Esophagus squamous epithelium (tissue), 4 donors: ENCODE data around the gene DLG5.

Experiments
- CTCF ChIP-seq, 6 experiments: fragments of 450-650 bp in 4 of 6; fragments of 200-600 bp in 2 of 6; sonication (generic) in 2 of 6; IDR thresholded peaks; one replicate each; pipeline ENCODE4 v1.5.1; 2016 to 2019; ENCODE audit warnings: antibody characterized with exemption in 6 of 6, mild to moderate bottlenecking in 4 of 6, moderate library complexity in 4 of 6
- POLR2A ChIP-seq, 4 donors: fragments of 450-650 bp; IDR thresholded peaks; one replicate each; pipeline ENCODE4 v1.6.1; 2017; ENCODE audit warnings: antibody characterized with exemption in 4 of 4, mild to moderate bottlenecking in 4 of 4, moderate library complexity in 3 of 4

- TF ChIP-seq POLR2A (IDR thresholded peaks at IDR 0.05) = no peak
- no peak for TF ChIP-seq CTCF (IDR thresholded peaks at IDR 0.05)
Observed at GRCh38 chr10:77913090-77913489, 13.5 kb downstream of the DLG5 start.
